IPS-15b (cell line): ENCODE results near the gene SLC5A1.
"Not testable (repeated sequence)": the region's sequence is repeated elsewhere in the genome, so short reads cannot be mapped to it uniquely, and the experiment has no call there.

Experiments used
- H3K27me3 ChIP-seq: one replicate; pipeline ENCODE4 v1.6.1; 2013; ENCODE audit warnings: low read length; ENCODE audit not compliant: control insufficient read depth, insufficient read depth
- H3K36me3 ChIP-seq: one replicate; pipeline ENCODE4 v1.6.1; 2013; ENCODE audit warnings: low read length; ENCODE audit not compliant: control insufficient read depth, insufficient read depth
- H3K4me1 ChIP-seq: one replicate; pipeline ENCODE4 v1.6.1; 2013; ENCODE audit warnings: mild to moderate bottlenecking, low read length; ENCODE audit not compliant: control insufficient read depth, insufficient read depth
- H3K4me3 ChIP-seq: one replicate; pipeline ENCODE4 v1.5.1; 2013; ENCODE audit warnings: low read depth, low read length
- H3K9ac ChIP-seq: one replicate; pipeline ENCODE4 v1.6.1; 2013; ENCODE audit warnings: low read depth, mild to moderate bottlenecking, low read length
- H3K9me3 ChIP-seq: one replicate; pipeline ENCODE4 v1.6.1; 2013; ENCODE audit warnings: mild to moderate bottlenecking, low read length; ENCODE audit not compliant: control insufficient read depth, insufficient read depth

Gene SLC5A1

DNA sequence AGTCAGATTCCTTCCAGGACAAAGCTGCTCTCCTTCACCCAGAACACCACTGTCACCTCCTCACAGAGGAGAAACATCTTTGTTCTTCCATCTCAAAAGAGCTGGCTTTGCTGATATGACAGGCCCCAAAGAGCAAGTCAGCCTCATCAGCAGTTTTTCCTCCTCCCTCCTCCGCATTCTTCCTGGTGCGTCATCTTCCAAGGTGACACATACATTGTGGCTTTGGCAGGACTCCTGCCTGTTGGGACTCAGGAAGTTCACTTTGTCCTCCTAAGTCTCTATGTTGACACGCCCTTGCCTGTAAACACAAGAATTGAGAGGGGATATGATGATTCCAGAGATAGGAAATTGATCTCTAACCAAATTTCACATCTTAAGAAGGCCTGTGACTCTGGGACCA is 92.9 kb downstream of the SLC5A1 start:
- not testable (repeated sequence) for H3K4me1 ChIP-seq, H3K9ac ChIP-seq, H3K9me3 ChIP-seq, H3K27me3 ChIP-seq, H3K36me3 ChIP-seq, H3K4me3 ChIP-seq

DNA sequence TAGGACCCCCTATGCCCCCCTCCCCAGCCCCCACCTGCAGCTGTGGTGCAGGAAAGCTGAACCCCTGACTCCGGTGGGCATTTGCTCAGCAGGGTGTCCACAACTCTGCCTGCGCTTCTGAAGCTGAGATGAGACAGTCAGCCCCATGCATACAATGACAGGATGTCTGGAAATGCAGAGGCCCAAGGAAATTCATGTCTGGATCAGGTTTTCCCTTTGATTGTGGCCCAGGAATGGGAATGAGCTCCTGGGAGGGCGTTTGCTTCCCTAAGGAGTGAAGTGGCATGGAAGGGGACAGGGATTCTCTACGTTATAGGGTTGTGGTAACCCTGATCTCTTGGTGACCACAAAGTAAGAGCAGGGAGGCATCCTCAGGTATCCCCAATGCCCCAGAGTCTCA is 93.8 kb downstream of the SLC5A1 start:
- not testable (repeated sequence) for H3K4me3 ChIP-seq, H3K4me1 ChIP-seq, H3K36me3 ChIP-seq, H3K9me3 ChIP-seq, H3K27me3 ChIP-seq, H3K9ac ChIP-seq

DNA sequence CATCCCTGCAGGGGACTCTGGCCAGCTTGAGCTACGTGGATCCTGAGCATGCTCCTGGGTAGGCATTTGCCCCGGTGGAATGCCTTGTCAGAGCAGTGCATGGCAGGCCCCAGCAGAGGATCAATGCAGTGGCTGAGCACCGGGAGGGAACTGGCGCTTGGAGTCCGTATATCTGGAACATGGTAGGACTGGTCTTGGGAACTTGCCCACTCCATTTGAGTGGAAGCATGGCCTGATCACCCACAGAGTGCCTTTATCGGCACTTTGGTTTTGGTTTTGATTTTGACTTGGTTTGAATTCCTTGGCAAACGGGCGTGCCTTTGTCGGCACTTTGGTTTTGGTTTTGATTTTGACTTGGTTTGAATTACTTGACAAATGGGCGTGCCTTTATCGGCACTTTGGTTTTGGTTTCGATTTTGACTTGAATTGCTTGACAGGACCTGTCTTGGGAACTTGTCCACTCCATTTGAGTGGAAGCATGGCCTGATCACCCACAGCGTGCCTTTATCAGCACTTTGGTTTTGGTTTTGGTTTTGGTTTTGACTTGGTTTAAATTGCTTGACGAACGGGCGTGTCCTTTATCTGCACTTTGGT is 94.8 kb downstream of the SLC5A1 start:
- not testable (repeated sequence) for H3K9ac ChIP-seq, H3K4me3 ChIP-seq

DNA sequence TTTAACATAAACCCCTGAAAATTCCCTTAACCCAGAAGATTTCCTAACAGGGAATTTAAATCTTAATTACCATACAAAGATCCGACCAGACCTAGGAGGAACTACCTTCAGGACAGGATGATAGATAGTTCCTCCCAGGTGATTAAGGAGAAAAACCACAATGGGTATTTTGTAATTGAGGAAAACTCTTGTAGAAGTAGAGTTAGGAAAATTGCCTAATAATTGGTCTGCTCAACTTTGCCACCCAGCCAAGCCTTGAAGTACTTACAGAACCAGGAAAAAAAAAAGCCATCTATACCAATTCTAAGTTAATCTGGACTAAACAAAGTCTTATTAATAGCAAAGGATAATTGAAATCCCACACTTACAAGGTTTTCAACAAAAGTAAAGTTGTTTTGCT is 95.5 kb downstream of the SLC5A1 start:
- not testable (repeated sequence) for H3K27me3 ChIP-seq, H3K4me1 ChIP-seq, H3K36me3 ChIP-seq, H3K9ac ChIP-seq, H3K9me3 ChIP-seq, H3K4me3 ChIP-seq

More for the DNA sequence above, 94.8 kb downstream of the SLC5A1 start:
- H3K9me3 ChIP-seq, H3K36me3 ChIP-seq, H3K4me1 ChIP-seq, H3K27me3 ChIP-seq: not testable (repeated sequence)

DNA sequence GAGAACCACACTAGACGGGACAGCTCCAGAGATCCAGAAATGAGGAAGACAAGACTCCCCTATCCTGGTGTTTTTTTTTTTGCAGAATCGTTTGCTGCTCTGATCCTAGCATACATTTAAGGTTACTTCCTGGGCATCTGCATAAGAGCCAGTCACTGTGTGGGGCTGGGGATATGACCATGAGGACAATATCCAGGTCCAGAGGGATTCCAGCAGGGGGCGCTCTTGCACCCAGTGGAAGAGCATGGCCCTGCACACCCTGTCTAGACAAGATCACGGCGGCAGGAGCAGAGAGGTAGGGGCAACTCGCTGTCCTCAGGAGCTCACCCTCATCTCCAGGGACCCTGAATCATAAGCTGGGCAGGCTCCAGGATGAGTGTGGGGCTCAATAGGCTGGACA is 97.6 kb downstream of the SLC5A1 start:
- H3K4me1 ChIP-seq, H3K9me3 ChIP-seq, H3K4me3 ChIP-seq, H3K27me3 ChIP-seq, H3K36me3 ChIP-seq, H3K9ac ChIP-seq: not testable (repeated sequence)

DNA sequence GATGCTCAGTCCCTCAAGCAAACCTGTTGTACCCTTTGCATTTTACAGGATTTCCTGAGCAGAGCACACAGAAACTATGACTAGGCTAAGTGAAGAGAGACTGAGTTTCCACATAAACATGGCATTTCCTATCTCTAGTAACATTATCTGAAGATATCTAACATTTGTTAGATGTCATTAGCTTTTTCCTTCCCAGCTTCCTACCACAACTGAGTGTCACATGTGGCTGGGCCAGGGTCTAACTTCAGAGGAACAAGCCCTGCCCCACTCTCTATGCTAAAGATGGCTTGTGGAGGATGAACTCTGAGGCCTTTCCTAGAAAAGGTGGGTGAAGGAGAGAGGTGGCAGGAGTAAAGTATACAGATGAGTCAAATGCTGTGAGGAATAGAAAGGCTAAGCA is 99.5 kb downstream of the SLC5A1 start:
- H3K4me1 ChIP-seq: no peaks in the 10 kb centered on the region
- H3K9me3 ChIP-seq: no peaks in the 10 kb centered on the region
- H3K9ac ChIP-seq: no peak overlapping the region
- no peaks in the 10 kb centered on the region for H3K27me3 ChIP-seq
- H3K4me3 ChIP-seq: no peak overlapping the region
- H3K36me3 ChIP-seq: no peaks in the 10 kb centered on the region

DNA sequence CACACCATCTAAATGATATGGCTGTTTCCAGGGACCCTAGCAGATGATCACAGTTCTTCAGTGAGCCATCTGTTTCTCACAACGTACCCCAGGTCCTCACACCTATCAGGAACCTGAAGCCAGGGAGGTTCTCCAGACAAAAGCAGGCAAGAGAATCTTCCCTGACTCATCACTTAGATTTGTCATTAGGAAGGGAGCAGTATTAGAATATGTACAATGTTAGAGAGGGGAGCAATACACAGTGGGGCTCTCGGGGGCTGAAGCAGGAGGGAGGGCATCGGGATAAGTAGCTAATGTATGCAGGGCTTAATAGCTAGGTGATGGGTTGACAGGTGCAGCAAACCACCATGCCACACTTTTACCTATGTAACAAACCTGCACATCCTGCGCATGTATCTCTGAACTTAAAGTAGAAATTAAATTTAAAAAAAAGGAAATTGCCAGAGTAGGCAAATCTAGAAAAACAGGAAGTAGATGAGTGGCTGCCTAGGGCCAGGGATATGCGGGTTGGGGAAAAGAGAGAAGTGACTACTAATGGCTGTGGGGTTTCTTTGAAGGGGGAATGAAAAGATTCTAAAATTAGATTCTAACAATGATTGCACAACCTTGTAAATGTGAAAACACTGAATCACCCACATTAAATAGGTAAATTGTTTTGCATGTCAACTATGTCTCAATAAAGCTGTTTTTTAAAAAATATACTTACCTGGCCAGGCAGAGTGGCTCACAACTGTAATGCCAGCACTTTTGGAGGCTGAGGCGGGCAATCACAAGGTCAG is 101.6 kb downstream of the SLC5A1 start:
- H3K4me3 ChIP-seq: no peak overlapping the region
- no peak overlapping the region for H3K9ac ChIP-seq
- no peaks in the 10 kb centered on the region for H3K36me3 ChIP-seq
- no peaks in the 10 kb centered on the region for H3K27me3 ChIP-seq
- H3K9me3 ChIP-seq: no peaks in the 10 kb centered on the region
- H3K4me1 ChIP-seq: no peaks in the 10 kb centered on the region

DNA sequence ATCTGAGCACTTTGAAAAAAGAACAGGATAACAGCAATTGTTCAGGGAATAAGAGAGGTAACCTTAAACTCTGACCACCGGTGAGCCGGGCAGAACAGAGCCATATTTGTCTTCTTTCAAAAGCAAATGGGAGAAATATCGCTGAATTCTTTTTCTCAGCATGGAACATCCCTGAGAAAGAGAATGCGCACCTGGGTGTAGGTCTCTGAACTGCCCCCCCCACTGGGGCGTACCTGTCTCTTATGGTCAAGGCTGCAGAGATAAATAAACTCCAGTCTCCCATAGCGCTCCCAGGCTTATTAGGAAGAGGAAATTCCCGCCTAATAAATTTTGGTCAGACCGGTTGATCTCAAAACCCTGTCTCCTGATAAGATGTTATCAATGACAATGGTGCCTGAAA is 104.1 kb downstream of the SLC5A1 start:
- not testable (repeated sequence) for H3K27me3 ChIP-seq, H3K9ac ChIP-seq, H3K4me3 ChIP-seq, H3K4me1 ChIP-seq, H3K9me3 ChIP-seq, H3K36me3 ChIP-seq

DNA sequence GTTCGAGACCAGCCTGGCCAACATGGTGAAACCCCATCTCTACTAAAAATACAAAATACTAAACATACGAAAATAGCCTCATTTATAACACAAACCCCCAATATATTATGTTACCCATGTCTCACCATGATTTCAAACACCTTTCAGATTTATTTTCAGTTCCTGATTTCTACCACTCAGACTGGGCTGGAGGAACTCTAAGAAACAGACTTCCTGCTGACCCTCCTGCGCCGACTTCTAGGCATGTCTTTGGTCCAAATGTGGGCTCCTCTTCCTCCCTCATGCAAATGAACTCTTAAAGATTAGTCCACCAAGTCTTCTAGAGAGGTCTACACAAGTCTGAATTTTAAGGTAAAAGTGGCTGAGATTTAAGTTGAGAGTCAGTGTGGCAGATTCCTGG is 105.3 kb downstream of the SLC5A1 start:
- H3K4me1 ChIP-seq, H3K4me3 ChIP-seq, H3K9ac ChIP-seq, H3K27me3 ChIP-seq, H3K9me3 ChIP-seq, H3K36me3 ChIP-seq: not testable (repeated sequence)

DNA sequence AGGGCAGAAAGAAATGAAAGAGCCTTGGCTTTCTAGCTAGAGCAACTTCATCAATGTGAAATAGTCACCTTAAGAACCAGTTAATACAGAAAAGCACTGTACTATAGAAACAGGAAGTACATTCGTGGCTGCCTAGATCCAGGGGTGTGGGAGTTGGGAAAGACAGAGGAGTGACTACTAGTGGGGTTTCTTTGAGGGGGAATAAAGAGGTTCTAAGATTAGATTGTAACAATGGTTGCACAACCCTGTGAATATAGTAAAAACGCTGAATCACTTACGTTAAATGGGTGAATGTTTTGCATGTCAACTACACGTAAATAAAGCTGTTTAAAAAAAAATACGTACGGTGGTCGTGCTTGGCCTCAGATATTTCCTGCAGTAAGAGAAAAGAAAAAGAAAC is 107.6 kb downstream of the SLC5A1 start:
- not testable (repeated sequence) for H3K9me3 ChIP-seq, H3K4me3 ChIP-seq, H3K36me3 ChIP-seq, H3K27me3 ChIP-seq, H3K4me1 ChIP-seq, H3K9ac ChIP-seq

DNA sequence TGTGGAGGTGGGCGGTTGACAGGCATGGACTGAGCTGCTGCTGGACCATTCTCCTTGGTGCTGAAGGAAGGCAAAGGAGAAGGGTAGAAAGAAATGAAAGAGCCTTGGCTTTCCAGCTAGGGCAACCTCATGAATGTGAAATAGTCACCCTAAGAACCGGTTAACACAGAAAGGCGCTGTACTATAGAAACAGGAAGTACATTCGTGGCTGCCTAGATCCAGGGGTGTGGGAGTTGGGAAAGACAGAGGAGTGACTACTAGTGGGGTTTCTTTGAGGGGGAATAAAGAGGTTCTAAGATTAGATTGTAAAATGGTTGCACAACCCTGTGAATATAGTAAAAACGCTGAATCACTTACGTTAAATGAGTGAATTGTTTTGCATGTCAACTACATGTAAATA is 108.6 kb downstream of the SLC5A1 start:
- H3K27me3 ChIP-seq, H3K9me3 ChIP-seq, H3K4me1 ChIP-seq, H3K4me3 ChIP-seq, H3K9ac ChIP-seq, H3K36me3 ChIP-seq: not testable (repeated sequence)

DNA sequence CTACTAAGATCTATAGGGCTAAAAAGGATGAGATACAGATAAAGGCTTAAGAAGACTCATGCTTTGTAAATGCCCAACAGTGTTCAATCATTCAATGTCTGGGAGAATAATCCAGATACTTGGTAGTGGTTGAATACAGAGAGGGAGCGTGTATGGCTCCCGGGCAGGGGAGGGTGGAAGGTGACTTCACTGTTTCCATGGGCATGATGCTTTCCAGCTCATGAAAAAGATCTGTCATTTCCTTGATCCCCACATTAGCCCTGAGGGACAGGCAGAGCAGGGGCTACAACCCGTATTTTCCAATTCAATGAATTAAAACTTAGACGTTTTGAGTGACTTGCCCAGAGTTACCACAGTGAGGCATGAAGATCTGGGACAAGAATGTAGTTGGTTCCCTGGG is 111.7 kb downstream of the SLC5A1 start:
- H3K4me3 ChIP-seq: not testable (repeated sequence)

More for the DNA sequence above, 111.7 kb downstream of the SLC5A1 start:
- not testable (repeated sequence) for H3K27me3 ChIP-seq, H3K9me3 ChIP-seq, H3K36me3 ChIP-seq, H3K9ac ChIP-seq, H3K4me1 ChIP-seq
